Kidney epithelial cell (primary cell): ENCODE data around the gene TARM1. TPM values are rescaled to one million over a fixed set of nuclear protein-coding genes. Genes with fewer than 3 reads are reported as not detected.
"Not testable (repeated sequence)": the region's sequence is repeated elsewhere in the genome, so short reads cannot be mapped to it uniquely, and the experiment has no call there.

ENCODE experiments used
- DNase-seq: peaks from one replicate; pipeline ENCODE4 v3.0.0-alpha.2; 2010; ENCODE audit warnings: low read depth
- H3K27me3 ChIP-seq: 2 replicates; pipeline ENCODE4 v1.6.0; 2011; ENCODE audit warnings: low read length; ENCODE audit not compliant: control insufficient read depth, insufficient read depth
- H3K36me3 ChIP-seq: 2 replicates; pipeline ENCODE4 v1.5.1; 2011; ENCODE audit warnings: low read length; ENCODE audit not compliant: control insufficient read depth, insufficient read depth
- H3K4me3 ChIP-seq: 2 replicates; pipeline ENCODE4 v1.5.1; 2011; ENCODE audit warnings: low read depth, mild to moderate bottlenecking, control low read depth, low read length
- CTCF ChIP-seq: IDR thresholded peaks from 2 replicates; pipeline ENCODE4 v1.5.1; 2011; ENCODE audit warnings: mild to moderate bottlenecking, moderate library complexity, low read length, control low read depth, inconsistent platforms; ENCODE audit not compliant: insufficient read depth, poor library complexity, severe bottlenecking
- total RNA-seq: library from RNA; depleted of rRNA; stranded (reverse); fragments of >200 nt; gene quantifications from 2 replicates; pipeline ENCODE4 v1.2.3, GENCODE V29; 2015

The TARM1 gene
- total RNA-seq, 1 donor from 2014 or later, result not detected

GRCh38 chr19:54047616-54048015, 33.5 kb downstream of the TARM1 start:
- Histone ChIP-seq H3K4me3 (no peak overlapping the region), H3K36me3 (no peaks in the 10 kb centered on the region), H3K27me3 (no peaks in the 10 kb centered on the region)
- no peak for TF ChIP-seq CTCF
- DNase-seq, result no peak

- Histone ChIP-seq H3K27me3 (no peaks in the 10 kb centered on the region), H3K36me3 (no peaks in the 10 kb centered on the region), H3K4me3 (no peak overlapping the region)
- TF ChIP-seq CTCF, result no peak
- no peak for DNase-seq
These were observed 35.4 kb downstream of the TARM1 start for GRCh38 chr19:54045771-54046170.

GRCh38 chr19:54042989-54043388, 38.2 kb downstream of the TARM1 start:
- no peak for TF ChIP-seq CTCF
- no peak for DNase-seq
- no peaks in the 10 kb centered on the region for H3K36me3 ChIP-seq
- H3K4me3 ChIP-seq, result no peak overlapping the region
- no peaks in the 10 kb centered on the region for H3K27me3 ChIP-seq

- TF ChIP-seq CTCF, result no peak
- Histone ChIP-seq H3K4me3 (no peak overlapping the region), H3K36me3 (no peaks in the 10 kb centered on the region), H3K27me3 (no peaks in the 10 kb centered on the region)
- no peak for DNase-seq
These were observed 39.1 kb downstream of the TARM1 start for GRCh38 chr19:54041969-54042606.

- Histone ChIP-seq H3K36me3 (no peaks in the 10 kb centered on the region), H3K4me3 (no peak overlapping the region), H3K27me3 (no peaks in the 10 kb centered on the region)
- TF ChIP-seq CTCF, result no peak
- no peak for DNase-seq
These were observed 41.2 kb downstream of the TARM1 start for GRCh38 chr19:54040003-54040402.

- not testable (repeated sequence) for H3K36me3 ChIP-seq, H3K27me3 ChIP-seq, H3K4me3 ChIP-seq, DNase-seq
These were observed 44.6 kb downstream of the TARM1 start for GRCh38 chr19:54036542-54036941.
